Caco-2 (cell line): ENCODE measurements around the gene UBL3. TPM values are rescaled to one million over a fixed set of nuclear protein-coding genes. Genes with fewer than 3 reads are reported as not detected.

Source experiments
- BruUV-seq: library from RNA; stranded (reverse); fragments of 400-500 nt; replicated peaks from 2 replicates; lab custom pipeline; 2021; lab: Mats Ljungman, UMichigan
- CTCF ChIA-PET: fragments of 300-600 bp; sonication (Branson Sonifier 250); formaldehyde crosslinking; loops from one replicate; lab custom pipeline; 2022; ENCODE audit warnings: antibody characterized with exemption; lab: Charles Lee
- POLR2A ChIA-PET: fragments of 300-600 bp; sonication (Branson Sonifier 250); formaldehyde crosslinking; loops from one replicate; lab custom pipeline; 2022; ENCODE audit warnings: antibody characterized with exemption; lab: Charles Lee
- DNase-seq, 2 experiments: peaks; one replicate each; pipeline versions ENCODE4 v3.0.0 to v3.0.0-alpha.2; 2020 to 2022
- H3K27me3 ChIP-seq: replicated peaks from 2 replicates; pipeline ENCODE4 v1.6.0; 2011; ENCODE audit warnings: low read length; ENCODE audit not compliant: control insufficient read depth, insufficient read depth
- H3K36me3 ChIP-seq: 2 replicates; pipeline ENCODE4 v1.5.1; 2011; ENCODE audit warnings: low read length; ENCODE audit not compliant: control insufficient read depth, insufficient read depth
- H3K4me1 ChIP-seq: fragments of 250-450 bp; sonication (Bioruptor Pico); 2 replicates; pipeline ENCODE4 v1.5.1; 2020; ENCODE audit warnings: mild to moderate bottlenecking
- H3K4me3 ChIP-seq: 2 replicates; pipeline ENCODE4 v1.5.1; 2011; ENCODE audit warnings: low read depth, mild to moderate bottlenecking, control low read depth, low read length
- H3K9me3 ChIP-seq: fragments of 250-450 bp; sonication (Bioruptor Pico); 2 replicates; pipeline ENCODE4 v1.5.1; 2020; ENCODE audit warnings: mild to moderate bottlenecking, moderate library complexity
- H3K27ac Mint-ChIP-seq: one replicate; pipeline ENCODE4 v1.8.0; 2022; ENCODE audit warnings: mixed read lengths; ENCODE audit not compliant: unreplicated experiment
- H3K27me3 Mint-ChIP-seq: one replicate; pipeline ENCODE4 v1.8.0; 2022; ENCODE audit warnings: mixed read lengths; ENCODE audit not compliant: insufficient read depth, unreplicated experiment
- H3K36me3 Mint-ChIP-seq: one replicate; pipeline ENCODE4 v1.8.0; 2022; ENCODE audit warnings: mild to moderate bottlenecking, mixed read lengths; ENCODE audit not compliant: insufficient read depth, unreplicated experiment
- H3K4me1 Mint-ChIP-seq: one replicate; pipeline ENCODE4 v1.8.0; 2022; ENCODE audit warnings: low read depth, mixed read lengths; ENCODE audit not compliant: unreplicated experiment
- H3K4me3 Mint-ChIP-seq: one replicate; pipeline ENCODE4 v1.8.0; 2022; ENCODE audit warnings: mild to moderate bottlenecking, moderate library complexity, mixed read lengths; ENCODE audit not compliant: unreplicated experiment
- H3K9me3 Mint-ChIP-seq: one replicate; pipeline ENCODE4 v1.8.0; 2022; ENCODE audit warnings: mixed read lengths; ENCODE audit not compliant: unreplicated experiment
- CTCF ChIP-seq, 2 experiments: fragments of 200-600 bp in 1 of 2; IDR thresholded peaks; 1 replicate in 1 of 2; 2 replicates in 1 of 2; pipeline versions ENCODE4 v1.5.1 to v1.8.0; 2011 to 2022; ENCODE audit warnings: antibody characterized with exemption in 1 of 2, control low read depth in 1 of 2, inconsistent platforms in 1 of 2, low read depth in 1 of 2, low read length in 1 of 2, mild to moderate bottlenecking in 1 of 2, moderate library complexity in 1 of 2; ENCODE audit not compliant: insufficient read depth in 1 of 2, severe bottlenecking in 1 of 2, unreplicated experiment in 1 of 2
- intact Hi-C: fragments of 100-400 bp; cut with micrococcal nuclease; formaldehyde crosslinking; loops from one replicate; pipeline ENCODE4 v1.10.0; 2022; ENCODE audit not compliant: unreplicated experiment
- total RNA-seq: library from RNA; stranded (reverse); gene quantifications from 2 replicates; pipeline ENCODE4 v1.2.3, GENCODE V29; 2022

Gene UBL3
- total RNA-seq, 1 experiment from 2014 or later, result 37.5 TPM

GRCh38 chr13:29774830-29775229 lies 75.6 kb downstream of the UBL3 start:
- CTCF ChIA-PET, result interaction anchor here (1.8 kb wide), 1 partner anchor 149 kb away, joined by 5 read pairs; no protein-coding TSS in a partner anchor

GRCh38 chr13:29771247-29771646 lies 79.2 kb downstream of the UBL3 start:
- no peaks in the 10 kb centered on the region for H3K4me1 ChIP-seq
- Mint-ChIP-seq H3K27ac (no peak overlapping the region), H3K4me1 (peaks cover 7% of the 10 kb centered on the region), H3K4me3 (no peak overlapping the region), H3K9me3 (no peaks in the 10 kb centered on the region), H3K27me3 (no peaks in the 10 kb centered on the region), H3K36me3 (peaks cover 14% of the 10 kb centered on the region)
- TF ChIP-seq CTCF (IDR thresholded peaks at IDR 0.05; ENCODE audit: insufficient read depth in 1 of 2, low read depth in 1 of 2, low read length in 1 of 2, severe bottlenecking in 1 of 2, unreplicated experiment in 1 of 2), result peak; percentile 39 to 59
- H3K27me3 ChIP-seq, result no peaks in the 10 kb centered on the region
- POLR2A ChIA-PET, result interaction anchor here (0.7 to 1.2 kb wide), 3 partner anchors 70 to 344 kb away, joined by 3 to 6 read pairs (median 5); no protein-coding TSS in a partner anchor
- CTCF ChIA-PET, result interaction anchor here (0.6 to 2.5 kb wide), 16 partner anchors 9 to 348 kb away, joined by 3 to 51 read pairs (median 6); partner anchors contain the start of gene UBL3
- no peaks in the 10 kb centered on the region; the same call in 1 of the 2 replicates for H3K36me3 ChIP-seq
- no peaks in the 10 kb centered on the region for H3K9me3 ChIP-seq
- no peak overlapping the region for H3K4me3 ChIP-seq
- intact Hi-C loops, result loop anchor here (1.0 kb wide), 2 partner anchors 153 to 344 kb away; no protein-coding TSS in a partner anchor
- peak in 1 of 2 experiments; percentile 40 for DNase-seq
- BruUV-seq, result no TSS peak

More at GRCh38 chr13:29774830-29775229, 75.6 kb downstream of the UBL3 start:
- Histone ChIP-seq H3K36me3 (no peaks in the 10 kb centered on the region; the same call in 1 of the 2 replicates), H3K27me3 (no peaks in the 10 kb centered on the region), H3K4me1 (no peaks in the 10 kb centered on the region), H3K4me3 (no peak overlapping the region), H3K9me3 (no peaks in the 10 kb centered on the region)
- no peak overlapping the region for H3K27ac Mint-ChIP-seq
- no peaks in the 10 kb centered on the region for H3K36me3 Mint-ChIP-seq
- DNase-seq, result no peak
- H3K4me1 Mint-ChIP-seq, result peaks cover 7% of the 10 kb centered on the region
- H3K9me3 Mint-ChIP-seq, result no peaks in the 10 kb centered on the region
- intact Hi-C loops, result no loop called here
- POLR2A ChIA-PET, result no interaction called here
- TF ChIP-seq CTCF (IDR thresholded peaks at IDR 0.05; ENCODE audit: insufficient read depth in 1 of 2, low read depth in 1 of 2, low read length in 1 of 2, severe bottlenecking in 1 of 2, unreplicated experiment in 1 of 2), result no peak
- no peaks in the 10 kb centered on the region for H3K27me3 Mint-ChIP-seq
- no TSS peak for BruUV-seq
- no peak overlapping the region for H3K4me3 Mint-ChIP-seq

- Mint-ChIP-seq H3K27me3 (no peaks in the 10 kb centered on the region), H3K4me3 (no peak overlapping the region), H3K36me3 (peaks cover 24% of the 10 kb centered on the region), H3K4me1 (no peaks in the 10 kb centered on the region), H3K27ac (no peak overlapping the region), H3K9me3 (no peaks in the 10 kb centered on the region)
- H3K9me3 ChIP-seq, result no peaks in the 10 kb centered on the region
- H3K36me3 ChIP-seq, result no peaks in the 10 kb centered on the region; the same call in 1 of the 2 replicates
- no peaks in the 10 kb centered on the region for H3K4me1 ChIP-seq
- no peaks in the 10 kb centered on the region for H3K27me3 ChIP-seq
- ChIA-PET POLR2A (no interaction called here), CTCF (no interaction called here)
- no peak for DNase-seq
- no peak for TF ChIP-seq CTCF (IDR thresholded peaks at IDR 0.05; ENCODE audit: insufficient read depth in 1 of 2, low read depth in 1 of 2, low read length in 1 of 2, severe bottlenecking in 1 of 2, unreplicated experiment in 1 of 2)
- intact Hi-C loops, result no loop called here
- no peak overlapping the region for H3K4me3 ChIP-seq
- no TSS peak for BruUV-seq
These were observed 83.4 kb downstream of the UBL3 start for GRCh38 chr13:29767006-29767405.
